ENCODE results near the gene CLDN19.

CLDN19 gene

GRCh38 chr1:42734201-42735035, 5.6 kb downstream of the CLDN19 start:
- no peaks in the 10 kb centered on the region for H3K36me3 ChIP-seq
- intact Hi-C loops (cut with DNase I; ENCODE audit: low total_unique reads), result no loop called here
- no peak for TF ChIP-seq CTCF (IDR thresholded peaks at IDR 0.05)

GRCh38 chr1:42733415-42734200, 6.4 kb downstream of the CLDN19 start:
- Histone ChIP-seq H3K27me3 (no peaks in the 10 kb centered on the region), H3K4me3 (no peak overlapping the region), H3K27ac (no peak overlapping the region), H3K9me3 (no peaks in the 10 kb centered on the region), H3K36me3 (no peaks in the 10 kb centered on the region), H3K4me1 (no peaks in the 10 kb centered on the region)
- no peak for TF ChIP-seq CTCF (IDR thresholded peaks at IDR 0.05)
- no peak for DNase-seq
- intact Hi-C loops (cut with DNase I; ENCODE audit: low total_unique reads), result no loop called here

More at GRCh38 chr1:42734201-42735035, 5.6 kb downstream of the CLDN19 start:
- Histone ChIP-seq H3K27ac (no peak overlapping the region), H3K4me3 (no peak overlapping the region), H3K27me3 (no peaks in the 10 kb centered on the region), H3K4me1 (no peaks in the 10 kb centered on the region), H3K9me3 (no peaks in the 10 kb centered on the region)
- DNase-seq, result no peak

- TF ChIP-seq CTCF (IDR thresholded peaks at IDR 0.05), result no peak
- no peak for DNase-seq
- Histone ChIP-seq H3K27ac (no peak overlapping the region), H3K9me3 (no peaks in the 10 kb centered on the region), H3K27me3 (no peaks in the 10 kb centered on the region), H3K4me1 (no peaks in the 10 kb centered on the region), H3K4me3 (no peak overlapping the region), H3K36me3 (no peaks in the 10 kb centered on the region)
- intact Hi-C loops (cut with DNase I; ENCODE audit: low total_unique reads), result no loop called here
Measured at GRCh38 chr1:42732126-42732680, 7.8 kb downstream of the CLDN19 start.

- DNase-seq, result no peak
- Histone ChIP-seq H3K9me3 (no peaks in the 10 kb centered on the region), H3K27me3 (no peaks in the 10 kb centered on the region), H3K36me3 (no peaks in the 10 kb centered on the region), H3K27ac (no peak overlapping the region), H3K4me3 (no peak overlapping the region), H3K4me1 (no peaks in the 10 kb centered on the region)
- TF ChIP-seq CTCF (IDR thresholded peaks at IDR 0.05), result no peak
- intact Hi-C loops (cut with DNase I; ENCODE audit: low total_unique reads), result no loop called here
Measured at GRCh38 chr1:42731585-42731984, 8.5 kb downstream of the CLDN19 start.

GRCh38 chr1:42730988-42731387, 9.0 kb downstream of the CLDN19 start:
- no peak for DNase-seq
- intact Hi-C loops (cut with DNase I; ENCODE audit: low total_unique reads), result no loop called here
- no peaks in the 10 kb centered on the region for H3K4me1 ChIP-seq
- no peaks in the 10 kb centered on the region for H3K27me3 ChIP-seq
- H3K4me3 ChIP-seq, result no peak overlapping the region
- TF ChIP-seq CTCF (IDR thresholded peaks at IDR 0.05), result no peak
- no peaks in the 10 kb centered on the region for H3K9me3 ChIP-seq
- H3K36me3 ChIP-seq, result no peaks in the 10 kb centered on the region
- H3K27ac ChIP-seq, result no peak overlapping the region
